GM18909 (cell line): ENCODE data around the gene MAML2.

ENCODE experiments used
- ATAC-seq: cut with Tn5 transposase; IDR thresholded peaks from one replicate; pipeline ENCODE4 v1.9.1; 2021; ENCODE audit warnings: mild to moderate bottlenecking; ENCODE audit not compliant: unreplicated experiment, poor library complexity

The MAML2 gene

DNA sequence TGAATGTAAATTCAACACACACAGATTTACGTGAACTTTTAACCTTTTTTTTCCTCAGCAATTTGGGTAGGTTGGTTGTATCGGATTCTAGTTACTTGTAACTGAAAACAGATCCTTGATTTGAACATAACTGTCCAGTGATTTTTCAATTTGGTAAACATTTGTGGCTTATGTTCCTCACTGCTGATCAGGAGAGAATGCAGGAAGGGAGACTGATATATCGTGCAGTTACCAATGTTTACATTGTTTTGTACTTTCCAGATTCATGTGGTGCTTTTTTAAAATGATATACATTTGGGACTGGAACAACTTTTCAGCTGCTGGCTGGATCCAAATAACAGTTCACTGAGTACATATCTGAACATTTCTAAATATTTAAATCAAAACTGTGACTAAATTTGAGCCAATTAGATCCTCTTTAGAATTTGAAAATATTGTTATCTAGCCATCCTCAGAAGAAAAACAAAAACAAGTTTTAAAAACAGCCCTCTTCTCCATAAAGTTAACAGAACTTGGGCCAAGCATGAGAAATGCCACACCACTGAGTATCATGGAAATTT, 334.8 kb downstream of the MAML2 start:
- ATAC-seq = no peak

DNA sequence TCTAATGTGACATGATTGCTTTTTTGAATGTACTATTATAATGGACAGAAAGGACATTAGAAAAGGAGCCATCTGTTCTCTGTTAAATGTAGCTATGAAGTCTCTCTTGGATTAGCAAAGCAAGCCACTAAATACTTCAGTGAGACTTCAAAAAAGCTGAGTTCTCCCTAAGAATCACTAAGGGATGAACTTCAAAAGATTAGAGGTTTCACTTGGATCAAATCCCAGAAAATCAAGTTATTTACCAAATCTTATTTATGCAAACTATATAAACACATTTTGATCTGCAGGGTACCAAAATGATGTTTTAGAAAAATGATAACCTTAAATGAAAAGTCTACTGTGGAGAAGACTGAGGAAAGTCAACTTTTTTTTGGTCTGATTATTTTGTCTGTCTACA, 337.0 kb downstream of the MAML2 start:
- ATAC-seq = no peak

DNA sequence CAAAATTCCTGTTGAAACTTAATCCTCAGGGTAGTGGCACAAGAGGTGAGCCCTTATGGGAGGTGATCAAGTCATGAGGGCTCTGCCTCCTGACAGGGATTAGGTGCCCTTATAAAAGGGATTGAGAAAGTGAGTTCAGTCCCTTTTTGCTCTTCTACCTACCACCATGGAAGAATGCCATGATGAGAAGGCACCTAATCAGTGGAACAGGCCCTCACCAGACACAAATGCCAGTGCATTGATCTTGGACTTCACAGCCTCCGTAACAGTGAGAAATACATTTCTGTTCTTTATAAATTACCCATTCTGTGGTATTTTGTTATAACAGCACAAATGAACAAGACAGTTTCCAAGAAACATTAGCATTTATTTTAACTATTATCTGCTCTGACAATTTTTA, 338.1 kb downstream of the MAML2 start:
- no peak for ATAC-seq

DNA sequence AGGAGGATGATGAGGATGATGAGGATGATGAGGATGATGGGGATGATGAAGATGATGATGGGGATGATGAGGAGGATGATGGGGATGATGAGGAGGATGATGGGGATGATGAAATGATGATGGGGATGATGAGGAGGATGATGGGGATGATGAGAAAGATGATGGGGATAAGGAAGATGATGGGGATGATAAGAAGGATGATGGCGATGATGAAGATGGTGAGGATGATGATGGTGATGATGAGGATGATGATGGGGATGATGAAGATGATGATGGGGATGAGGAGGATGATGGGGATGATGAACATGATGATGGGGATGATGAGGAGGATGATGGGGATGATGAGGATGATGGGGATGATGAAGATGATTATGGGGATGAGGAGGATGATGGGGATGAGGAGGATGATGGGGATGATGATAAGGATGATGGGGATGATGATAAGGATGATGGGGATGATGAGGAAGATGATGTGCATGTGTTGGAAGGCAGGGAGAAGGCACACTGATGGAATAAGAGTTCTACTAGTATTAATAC, 340.2 kb downstream of the MAML2 start:
- no peak for ATAC-seq

DNA sequence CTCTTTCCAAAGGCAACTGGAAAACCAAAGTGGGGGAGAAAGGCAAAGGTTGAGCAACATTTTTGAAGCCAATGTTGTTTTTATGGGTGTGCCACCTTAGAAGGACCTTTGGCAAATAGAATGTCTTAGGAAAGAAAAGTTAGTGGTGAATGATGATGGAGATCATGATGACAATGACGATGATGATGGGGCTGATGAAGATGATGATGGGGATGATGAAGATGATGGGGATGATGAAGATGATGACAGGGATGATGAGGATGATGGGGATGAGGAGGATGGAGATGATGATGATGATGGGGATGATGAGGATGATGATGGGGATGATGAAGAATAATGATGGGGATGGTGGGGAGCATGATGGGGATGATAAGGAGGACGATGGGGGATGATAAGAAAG, 340.7 kb downstream of the MAML2 start:
- ATAC-seq = no peak

DNA sequence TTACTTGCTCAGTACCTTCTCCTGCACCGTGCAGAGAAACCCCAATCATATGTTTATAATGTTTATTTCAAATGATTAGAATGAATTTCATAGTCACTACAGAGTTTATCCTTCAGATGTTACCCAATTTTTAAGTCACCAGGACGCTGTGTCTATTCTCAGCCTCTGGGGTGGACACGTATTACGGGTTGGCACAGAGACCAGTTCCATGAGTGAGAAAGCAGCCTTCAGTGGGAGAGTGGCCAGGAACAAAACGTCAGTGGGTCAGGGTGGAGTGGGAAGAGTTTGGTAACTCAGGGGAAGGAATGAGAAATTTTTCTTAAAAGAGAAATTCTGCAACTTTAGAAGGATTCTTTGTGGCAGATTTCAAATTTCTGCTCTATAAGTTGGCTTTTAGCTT, 342.0 kb downstream of the MAML2 start:
- ATAC-seq = no peak

DNA sequence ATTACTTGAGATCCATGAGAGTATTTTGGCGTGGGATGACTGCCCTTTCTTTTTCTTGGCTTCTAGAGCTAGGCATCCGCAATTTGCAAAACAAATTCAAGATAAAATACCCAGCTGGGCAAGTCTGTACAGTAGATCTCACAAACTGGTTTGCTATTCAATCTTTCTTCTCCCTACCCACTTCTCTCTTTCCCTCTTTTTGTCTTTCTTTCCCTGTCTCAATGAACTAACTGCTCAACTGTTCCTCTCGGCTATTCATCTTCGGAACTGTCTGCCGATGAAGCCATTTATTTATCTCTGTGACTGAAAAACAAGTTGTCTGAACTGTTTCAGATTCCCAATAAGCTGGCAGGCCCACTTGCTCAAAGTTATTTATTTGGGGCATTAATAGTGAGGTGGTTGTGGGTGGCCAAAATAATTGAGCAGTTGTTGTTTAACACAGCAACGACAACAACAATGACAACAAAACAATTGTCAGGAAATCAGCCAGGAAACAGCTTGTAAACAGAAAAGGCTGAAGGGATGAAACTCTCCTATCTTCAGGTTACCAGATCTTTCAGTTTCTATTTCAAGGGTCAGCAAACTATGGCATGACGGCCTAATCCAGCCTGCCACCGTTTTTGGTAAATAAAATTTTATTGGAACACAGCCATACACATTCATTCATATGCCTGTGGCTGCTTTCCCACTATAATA, 343.1 kb downstream of the MAML2 start:
- ATAC-seq = no peak

DNA sequence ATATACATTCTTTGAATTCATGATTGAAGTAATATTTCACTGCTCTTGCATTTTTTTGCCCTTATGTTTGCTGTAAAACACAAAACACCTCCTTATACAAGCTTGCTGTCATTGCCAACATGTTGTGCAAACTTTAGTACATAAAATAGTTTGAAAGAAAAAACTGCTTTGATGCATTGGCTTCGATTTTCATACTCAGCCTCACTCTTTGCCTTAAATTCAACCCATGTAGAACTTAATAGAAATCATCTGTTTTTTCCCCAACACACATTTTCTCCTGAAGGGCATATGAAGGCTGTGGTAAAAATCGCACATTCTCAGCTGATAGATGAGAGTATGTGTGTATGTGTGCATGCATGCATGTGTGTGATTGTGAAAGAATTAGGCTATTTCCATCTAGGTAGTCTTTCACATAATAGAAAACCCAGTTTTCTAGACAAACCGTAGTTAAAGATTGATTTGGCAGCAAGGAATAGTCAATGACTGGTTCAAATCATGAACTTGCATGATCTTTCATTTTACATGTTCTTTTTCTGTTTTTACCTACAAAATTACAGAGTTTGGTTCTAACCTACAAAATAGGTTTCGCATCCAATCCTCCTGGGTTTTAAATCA, 346.3 kb downstream of the MAML2 start:
- ATAC-seq = no peak

DNA sequence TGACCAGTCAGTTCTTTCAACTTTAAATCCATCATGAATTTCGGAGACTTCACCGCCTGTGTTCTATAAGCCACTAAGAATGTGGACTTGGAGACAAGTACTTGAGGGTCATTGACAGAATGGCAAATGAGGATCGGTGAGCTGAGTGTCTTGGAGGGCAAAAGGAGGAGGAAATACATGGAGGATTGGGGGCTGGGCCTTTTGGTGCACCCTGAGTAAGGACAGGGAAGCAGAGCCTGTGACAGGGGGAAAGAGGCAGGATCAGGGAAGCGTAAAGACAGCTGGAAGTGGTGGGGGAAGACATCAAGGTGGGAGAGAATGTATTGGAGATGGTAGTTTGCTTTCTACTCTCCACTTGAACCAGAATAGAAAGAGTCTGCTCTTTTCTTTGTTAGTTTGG, 348.7 kb downstream of the MAML2 start:
- ATAC-seq = no peak

DNA sequence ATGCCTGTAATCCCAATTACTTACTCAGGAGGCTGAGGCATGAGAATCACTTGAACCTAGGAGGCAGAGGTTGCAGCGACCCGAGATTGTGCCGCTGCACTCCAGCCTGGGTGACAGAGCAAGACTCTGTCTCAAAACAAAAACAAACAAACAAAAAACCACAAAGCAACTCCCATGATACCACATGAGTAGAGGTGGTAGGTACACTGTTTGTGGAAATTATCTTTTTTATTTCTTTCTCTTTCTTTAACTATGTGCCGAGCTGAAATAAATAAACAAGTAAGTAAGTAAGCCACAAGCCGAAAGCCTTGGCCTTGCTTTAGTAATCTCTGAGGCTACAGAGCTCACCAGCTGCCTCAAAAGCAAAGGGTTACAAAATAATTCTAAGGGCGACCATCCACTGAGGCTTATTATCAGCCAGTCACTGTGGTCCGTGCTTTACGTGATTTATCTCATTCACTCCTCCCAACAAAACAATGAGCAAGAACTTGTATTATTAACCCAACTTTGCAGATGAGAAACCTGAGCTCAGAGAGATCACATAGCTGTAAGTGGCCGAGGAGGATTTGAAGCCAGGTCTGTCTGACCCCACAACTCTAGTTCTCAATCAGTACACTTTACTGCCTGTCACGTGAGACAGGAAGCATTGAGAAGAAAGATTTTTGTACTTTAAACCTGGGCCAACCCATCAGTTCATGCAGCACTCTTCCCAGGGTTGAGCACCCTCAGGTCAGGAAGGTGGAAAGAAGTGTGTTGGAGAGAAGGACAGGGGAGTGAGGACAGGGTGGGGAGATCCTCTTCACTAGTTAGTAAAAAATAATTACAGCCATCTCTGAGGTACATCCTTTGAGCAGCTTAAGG, 349.3 kb downstream of the MAML2 start:
- no peak for ATAC-seq

DNA sequence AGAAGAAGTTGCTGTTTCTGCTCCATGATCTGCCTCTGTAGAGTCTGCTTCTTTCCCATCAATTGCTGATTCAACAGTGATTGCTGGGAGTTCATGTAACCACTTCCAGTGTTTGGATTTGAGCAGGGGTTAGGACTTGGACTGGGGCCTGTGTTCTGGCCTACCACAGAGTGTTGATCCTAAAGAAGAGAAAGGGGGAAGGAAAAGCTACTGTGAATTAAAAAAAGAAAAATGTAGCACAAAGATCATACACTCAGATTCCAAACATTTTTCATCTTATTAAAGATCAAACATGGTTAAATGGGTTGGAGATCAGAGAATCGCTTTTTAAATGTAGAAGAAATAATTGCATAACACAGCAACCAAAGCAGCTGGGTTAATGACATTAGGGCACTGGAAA, 351.4 kb downstream of the MAML2 start:
- ATAC-seq = no peak

- no peak for ATAC-seq
Measured at GRCh38 chr11:95991101-95991500, 351.9 kb downstream of the MAML2 start.

GRCh38 chr11:95989780-95990179, 353.2 kb downstream of the MAML2 start:
- no peak for ATAC-seq

DNA sequence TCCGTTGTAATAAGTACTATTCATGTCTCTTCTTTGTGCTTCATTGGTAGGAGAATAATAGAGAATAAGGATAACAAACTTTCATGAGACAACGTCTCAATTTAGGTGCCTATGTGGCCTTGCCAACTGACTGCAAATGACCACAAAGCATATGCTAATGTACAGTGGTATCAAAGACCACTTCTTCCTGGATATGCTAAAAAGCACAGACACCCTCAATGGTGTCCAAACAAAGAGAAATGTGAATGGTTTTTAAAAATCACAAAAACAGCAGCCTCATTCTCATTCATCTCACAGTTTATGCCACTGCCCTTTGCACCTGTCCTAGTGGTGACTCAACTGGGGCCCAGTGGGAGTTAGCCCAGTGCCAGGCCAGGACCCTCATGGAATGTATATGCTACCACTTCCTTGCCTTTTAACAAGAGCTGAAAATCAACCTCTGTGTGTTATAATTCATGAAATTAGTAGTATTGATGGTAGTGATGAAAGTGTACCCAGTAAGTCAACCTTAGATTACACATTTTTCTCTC, 353.9 kb downstream of the MAML2 start:
- no peak for ATAC-seq

DNA sequence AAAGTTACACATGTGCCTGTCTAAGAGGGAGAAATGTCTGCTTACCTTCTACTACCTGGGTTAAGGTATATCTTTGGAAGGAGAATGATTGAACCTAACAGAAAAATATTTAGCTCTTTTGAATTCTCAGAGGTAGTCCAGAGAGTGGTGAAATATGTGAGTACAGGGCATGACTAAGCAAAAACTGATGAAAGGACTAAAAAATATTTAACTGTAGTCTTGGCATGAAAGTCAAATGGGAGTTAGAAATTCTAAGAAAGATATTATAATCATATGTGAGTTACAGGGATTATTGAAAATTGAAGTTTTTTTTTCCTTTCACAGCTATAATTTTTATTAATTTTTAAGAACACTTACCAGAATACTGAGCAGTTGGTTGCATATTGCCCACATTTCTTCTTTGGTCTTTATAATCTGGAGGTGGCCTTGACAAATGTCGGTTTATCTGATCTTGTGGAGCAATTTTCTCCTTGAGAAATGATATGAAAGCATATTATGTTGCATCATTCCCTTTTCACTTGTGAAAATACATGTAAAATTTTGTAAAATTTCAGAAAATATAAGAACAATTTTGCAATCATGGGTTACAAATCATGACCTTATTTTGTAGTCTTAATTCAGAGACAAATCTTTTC, 357.7 kb downstream of the MAML2 start:
- no peak for ATAC-seq

DNA sequence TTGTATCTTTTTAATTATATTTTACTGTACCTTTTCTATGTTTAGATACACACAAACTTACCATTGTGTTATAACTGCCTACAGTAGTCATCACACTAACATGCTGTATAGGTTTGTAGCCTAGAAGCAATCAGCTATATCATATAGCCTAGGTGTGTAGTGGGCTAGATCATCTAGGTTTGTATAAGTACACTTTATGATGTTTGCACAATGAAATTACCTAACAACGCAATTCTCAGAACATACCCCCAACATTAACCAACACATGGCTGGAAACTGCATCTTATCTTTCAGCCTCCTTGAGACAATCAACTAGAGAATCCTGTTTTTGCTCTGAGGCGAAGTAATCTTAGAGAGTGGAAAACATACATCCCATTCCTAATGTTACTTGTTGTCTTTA, 358.9 kb downstream of the MAML2 start:
- ATAC-seq = no peak

DNA sequence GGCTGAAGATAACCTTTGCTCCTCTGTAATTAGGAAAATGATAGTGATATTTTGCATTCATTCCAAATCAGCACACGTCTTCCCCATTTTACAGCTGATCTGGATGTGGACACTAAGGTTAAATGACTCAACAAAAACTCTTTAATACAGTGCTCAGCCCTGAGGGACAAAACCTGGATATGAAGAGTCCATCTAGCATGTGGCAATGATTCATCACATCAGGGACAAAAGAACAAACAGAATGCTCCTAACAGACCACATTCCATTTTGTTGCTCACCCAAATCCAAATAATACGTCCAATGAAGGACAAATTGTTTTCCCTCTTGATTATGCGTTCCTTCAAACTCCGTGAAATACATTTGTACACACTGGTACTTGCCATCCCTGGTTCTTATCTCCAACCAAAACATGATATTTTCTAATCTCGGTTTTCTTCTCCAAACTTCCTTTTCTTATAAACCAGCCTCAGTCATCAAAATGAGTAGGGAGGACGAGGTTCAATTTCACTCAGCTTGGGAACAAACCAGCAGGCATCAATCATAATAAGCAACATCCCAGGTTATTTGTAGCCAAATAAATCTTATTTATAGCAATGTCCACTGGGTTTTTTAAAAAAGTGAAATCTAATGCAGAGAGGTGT, 365.3 kb downstream of the MAML2 start:
- no peak for ATAC-seq

GRCh38 chr11:95976550-95976949, 366.4 kb downstream of the MAML2 start:
- ATAC-seq = no peak

DNA sequence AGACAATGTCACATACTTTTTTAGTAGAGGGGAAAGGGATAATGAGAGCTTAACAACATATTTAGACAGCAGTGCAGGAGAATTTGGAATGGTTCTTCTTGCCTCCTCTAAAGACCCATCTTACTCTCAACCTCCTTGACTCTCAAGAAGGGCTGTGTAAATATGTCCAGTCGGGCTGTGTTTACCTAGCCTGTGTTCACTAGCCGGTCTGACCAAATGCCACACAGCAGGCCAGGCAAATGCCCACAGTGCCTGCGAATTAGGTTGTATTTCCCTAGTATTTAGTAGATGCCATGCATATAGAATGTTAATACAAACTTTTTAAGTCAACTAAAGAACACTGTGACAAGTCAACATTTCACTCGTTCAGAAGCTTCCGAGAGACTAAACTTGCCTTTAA, 367.7 kb downstream of the MAML2 start:
- no peak for ATAC-seq

DNA sequence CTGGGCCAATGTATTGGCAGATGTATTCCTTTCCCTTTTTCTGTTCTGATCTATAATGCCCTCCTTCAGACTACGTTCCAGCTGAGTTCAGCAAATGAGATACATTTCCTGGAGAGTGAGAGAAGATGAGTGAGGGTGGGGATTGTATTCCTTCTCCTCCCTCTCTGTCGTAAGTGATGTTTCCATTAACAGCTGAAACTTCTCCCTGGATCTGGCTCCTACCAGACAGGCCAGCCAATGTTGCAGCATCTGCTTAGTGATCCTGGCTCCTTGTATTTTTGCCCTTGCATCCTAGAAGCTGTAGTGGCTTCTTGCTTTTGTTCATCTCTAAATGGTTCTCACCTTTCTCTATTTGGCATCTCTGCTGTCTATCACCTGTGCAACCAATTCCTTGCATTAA, 370.9 kb downstream of the MAML2 start:
- ATAC-seq = no peak
